ENCODE measurements around the gene PHF1. TPM values are rescaled to one million over a fixed set of nuclear protein-coding genes. Genes with fewer than 3 reads are reported as not detected.

Gene PHF1
- total RNA-seq, 1 donor from 2014 or later = 83.4 TPM

- intact Hi-C loops (cut with micrococcal nuclease) = no loop called here
- peaks cover 47% of the 10 kb centered on the region for H3K36me3 Mint-ChIP-seq (ENCODE audit: low read depth)
Measured at GRCh38 chr6:33452496-33452895, 41.7 kb downstream of the PHF1 start.

DNA sequence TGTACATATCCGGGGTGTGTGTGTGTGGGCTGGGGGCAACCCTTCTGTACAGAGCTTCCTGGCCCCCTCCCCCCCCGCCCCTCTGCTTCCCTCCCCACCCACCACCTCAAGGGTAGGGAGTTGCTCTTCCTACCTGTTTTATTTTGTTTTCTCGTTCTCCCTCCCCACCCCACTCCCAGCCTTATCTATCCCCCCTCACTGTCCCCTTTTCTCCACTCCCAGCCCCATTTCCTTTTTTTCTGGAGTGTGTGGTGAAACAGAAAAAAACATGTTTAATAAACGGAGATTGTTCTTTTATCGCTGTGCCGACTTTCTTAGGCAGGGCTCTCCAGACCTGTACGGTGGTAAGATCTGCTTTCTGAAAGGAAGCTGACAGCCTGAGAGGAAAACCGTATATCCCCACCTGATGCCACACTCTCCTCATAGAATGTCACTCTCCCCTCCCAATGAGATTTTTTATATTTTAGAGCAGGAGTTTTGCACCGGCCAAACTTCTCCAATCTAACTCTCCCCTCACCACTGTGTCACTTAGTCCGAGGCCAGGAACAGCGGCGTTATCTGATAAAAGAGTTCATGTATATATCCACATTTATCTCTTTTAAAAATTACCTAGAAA lies 42.7 kb downstream of the PHF1 start:
- ChIA-PET POLR2A (interaction anchor here (0.7 to 2.2 kb wide), 18 partner anchors 9 to 258 kb away, joined by 3 to 27 read pairs (median 5); partner anchors contain the start of genes B3GALT4, PFDN6, PHF1 and RING1), CTCF (no interaction called here)
- no peak for TF ChIP-seq CTCF (IDR thresholded peaks at IDR 0.05)
- Mint-ChIP-seq H3K27ac (peak overlapping the region; percentile 88), H3K4me3 (peak overlapping the region; percentile 97), H3K4me1 (peaks cover 26% of the 10 kb centered on the region), H3K36me3 (ENCODE audit: low read depth) (peaks cover 41% of the 10 kb centered on the region), H3K9me3 (no peaks in the 10 kb centered on the region), H3K27me3 (no peaks in the 10 kb centered on the region)
- no peak for DNase-seq
- no peak for ATAC-seq (ENCODE audit: low read depth)
- intact Hi-C loops (cut with micrococcal nuclease) = loop anchor here (1.0 kb wide), 6 partner anchors 21 to 139 kb away; partner anchors contain the start of genes KIFC1 and TAPBP

More at GRCh38 chr6:33452496-33452895, 41.7 kb downstream of the PHF1 start:
- Mint-ChIP-seq H3K9me3 (no peaks in the 10 kb centered on the region), H3K27me3 (no peaks in the 10 kb centered on the region), H3K4me3 (no peak overlapping the region), H3K4me1 (peaks cover 26% of the 10 kb centered on the region), H3K27ac (no peak overlapping the region)
- no peak for DNase-seq
- ATAC-seq (ENCODE audit: low read depth) = no peak
- TF ChIP-seq CTCF (IDR thresholded peaks at IDR 0.05) = no peak
- ChIA-PET POLR2A (interaction anchor here (0.7 to 1.0 kb wide), 3 partner anchors 20 to 176 kb away, joined by 3 to 8 read pairs (median 7); no protein-coding TSS in a partner anchor), CTCF (no interaction called here)

GRCh38 chr6:33454009-33454946 lies 43.5 kb downstream of the PHF1 start, which contains the start of gene ZBTB9:
ZBTB9 (plus strand) TSS chr6:33454576; CDS start chr6:33455101, 525 bp downstream.
- intact Hi-C loops (cut with micrococcal nuclease) = loop anchor here (1.0 kb wide), 6 partner anchors 22 to 140 kb away; partner anchors contain the start of genes KIFC1 and TAPBP
- DNase-seq = peak; percentile 87
- Mint-ChIP-seq H3K4me1 (peaks cover 26% of the 10 kb centered on the region), H3K36me3 (ENCODE audit: low read depth) (peaks cover 34% of the 10 kb centered on the region), H3K9me3 (no peaks in the 10 kb centered on the region), H3K27me3 (no peaks in the 10 kb centered on the region), H3K27ac (peak within 1 kb of the TSS; percentile 88), H3K4me3 (peak within 1 kb of the TSS; percentile 97)
- no peak for TF ChIP-seq CTCF (IDR thresholded peaks at IDR 0.05)
- CTCF ChIA-PET = interaction anchor here (0.6 to 1.1 kb wide), 3 partner anchors 23 to 1224 kb away, joined by 3 to 5 read pairs (median 4); no protein-coding TSS in a partner anchor
- POLR2A ChIA-PET = interaction anchor here (0.6 to 2.2 kb wide), 23 partner anchors 10 to 257 kb away, joined by 3 to 27 read pairs (median 4); partner anchors contain the start of genes B3GALT4, BAK1, PFDN6 and PHF1
- ATAC-seq (ENCODE audit: low read depth) = peak; percentile 100

- intact Hi-C loops (cut with micrococcal nuclease) = no loop called here
- Mint-ChIP-seq H3K4me3 (peak overlapping the region; percentile 97), H3K36me3 (ENCODE audit: low read depth) (peaks cover 33% of the 10 kb centered on the region), H3K27ac (peak overlapping the region; percentile 88), H3K27me3 (no peaks in the 10 kb centered on the region), H3K4me1 (peaks cover 26% of the 10 kb centered on the region), H3K9me3 (no peaks in the 10 kb centered on the region)
- DNase-seq (no peak), ATAC-seq (ENCODE audit: low read depth) (no peak)
- TF ChIP-seq CTCF (IDR thresholded peaks at IDR 0.05) = no peak
- POLR2A ChIA-PET = interaction anchor here (0.9 to 2.2 kb wide), 14 partner anchors 23 to 256 kb away, joined by 3 to 27 read pairs (median 5); partner anchors contain the start of genes B3GALT4, BAK1, PFDN6 and PHF1
- CTCF ChIA-PET = interaction anchor here (0.6 to 1.1 kb wide), 2 partner anchors 24 to 116 kb away, joined by 4 to 5 read pairs; no protein-coding TSS in a partner anchor
Measured at GRCh38 chr6:33455051-33455450, 44.2 kb downstream of the PHF1 start.
